SJCRH30 (cell line): ENCODE data around the gene MARK4. TPM values are rescaled to one million over a fixed set of nuclear protein-coding genes. Genes with fewer than 3 reads are reported as not detected.
A peak's percentile ranks its signal among the peaks of the same experiment; 100 is the strongest.
"Not testable (repeated sequence)": the region's sequence is repeated elsewhere in the genome, so short reads cannot be mapped to it uniquely, and the experiment has no call there.

ENCODE experiments used
- DNase-seq, 2 experiments: peaks; one replicate each; pipeline ENCODE4 v3.0.0-alpha.2; 2015 to 2020
- H3K27ac ChIP-seq: fragments of 250-450 bp; sonication (Bioruptor Pico); 2 replicates; pipeline ENCODE4 v1.5.1; 2020; ENCODE audit warnings: mild to moderate bottlenecking, moderate library complexity
- H3K27me3 ChIP-seq: fragments of 250-450 bp; sonication (Bioruptor Pico); 2 replicates; pipeline ENCODE4 v1.5.1; 2020; ENCODE audit warnings: mild to moderate bottlenecking, moderate library complexity
- H3K36me3 ChIP-seq: fragments of 250-450 bp; sonication (Bioruptor Pico); 2 replicates; pipeline ENCODE4 v1.5.1; 2020; ENCODE audit warnings: mild to moderate bottlenecking, moderate library complexity
- H3K4me1 ChIP-seq: fragments of 250-450 bp; sonication (Bioruptor Pico); 2 replicates; pipeline ENCODE4 v1.5.1; 2020; ENCODE audit warnings: mild to moderate bottlenecking, moderate library complexity
- H3K4me3 ChIP-seq: fragments of 250-450 bp; sonication (Bioruptor Pico); 2 replicates; pipeline ENCODE4 v1.5.1; 2020; ENCODE audit warnings: mild to moderate bottlenecking, moderate library complexity
- H3K9me3 ChIP-seq: fragments of 250-450 bp; sonication (Bioruptor Pico); replicated peaks from 2 replicates; pipeline ENCODE4 v1.5.1; 2020; ENCODE audit warnings: mild to moderate bottlenecking, moderate library complexity
- total RNA-seq: library from RNA; depleted of rRNA; stranded (reverse); fragments of >200 nt; shearing (Covaris generic); gene quantifications from 2 replicates; pipeline ENCODE4 v1.2.3, GENCODE V29; 2014

Gene MARK4
- total RNA-seq, 1 experiment from 2014 or later = 16.5 TPM

DNA sequence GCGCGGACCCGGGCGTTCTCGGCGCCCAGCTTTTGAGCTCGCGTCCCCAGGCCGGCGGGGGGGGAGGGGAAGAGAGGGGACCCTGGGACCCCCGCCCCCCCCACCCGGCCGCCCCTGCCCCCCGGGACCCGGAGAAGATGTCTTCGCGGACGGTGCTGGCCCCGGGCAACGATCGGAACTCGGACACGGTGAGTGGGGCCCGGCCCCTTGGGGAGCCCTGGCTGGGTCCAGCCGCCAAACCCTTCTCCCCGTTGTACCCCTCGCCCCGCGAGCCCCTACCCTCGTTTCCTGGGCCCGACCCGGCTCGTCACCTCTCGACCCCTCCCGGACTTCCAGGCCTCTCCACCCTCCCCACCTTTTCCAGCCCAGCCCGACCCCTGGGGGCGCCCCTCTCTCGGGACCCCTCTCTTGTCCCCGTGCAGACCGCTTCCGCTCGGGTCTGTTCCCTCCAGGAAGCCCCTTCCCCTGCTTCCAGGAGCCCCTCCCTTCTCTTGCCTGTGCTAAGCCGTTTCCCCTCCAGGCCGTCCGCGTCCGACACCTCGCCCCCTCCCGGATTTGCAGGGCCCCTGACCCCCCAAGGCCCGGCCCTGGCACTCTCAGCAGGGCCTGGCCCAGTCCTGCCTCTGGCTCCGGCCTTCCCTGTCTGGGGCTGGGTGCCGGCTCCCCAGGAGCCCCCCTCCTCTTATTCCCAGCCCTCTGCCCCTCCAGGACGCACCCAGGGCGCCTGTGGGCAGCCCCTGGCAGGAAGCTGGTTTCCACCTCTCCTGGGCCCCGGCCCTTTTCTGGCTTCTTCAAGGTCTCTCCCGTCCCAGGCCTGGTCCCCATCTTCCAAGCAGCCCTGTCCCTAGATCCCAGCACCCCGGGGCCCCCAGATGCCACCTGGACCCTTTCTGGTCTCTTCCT is 632 bp downstream of the MARK4 start:
- H3K27ac ChIP-seq = no peak overlapping the region
- DNase-seq = peak in 1 of 2 experiments; percentile 24

GRCh38 chr19:45253396-45254027 is 2.4 kb downstream of the MARK4 start:
- no peak overlapping the region for H3K4me3 ChIP-seq
- no peaks in the 10 kb centered on the region for H3K9me3 ChIP-seq
- no peak overlapping the region for H3K27ac ChIP-seq
- 0 out of 2 replicates have a peak, but pooled peaks cover 5% of the 10 kb centered on the region for H3K36me3 ChIP-seq
- no peaks in the 10 kb centered on the region for H3K4me1 ChIP-seq
- H3K27me3 ChIP-seq = no peaks in the 10 kb centered on the region
- no peak for DNase-seq

More for the DNA sequence above, 632 bp downstream of the MARK4 start:
- H3K9me3 ChIP-seq = no peaks in the 10 kb centered on the region
- no peaks in the 10 kb centered on the region for H3K4me1 ChIP-seq
- H3K27me3 ChIP-seq = peaks cover 4% of the 10 kb centered on the region; the same call in 1 of the 2 replicates
- H3K4me3 ChIP-seq = peak overlapping the region; percentile 91
- 0 out of 2 replicates have a peak, but pooled peaks cover 5% of the 10 kb centered on the region for H3K36me3 ChIP-seq

DNA sequence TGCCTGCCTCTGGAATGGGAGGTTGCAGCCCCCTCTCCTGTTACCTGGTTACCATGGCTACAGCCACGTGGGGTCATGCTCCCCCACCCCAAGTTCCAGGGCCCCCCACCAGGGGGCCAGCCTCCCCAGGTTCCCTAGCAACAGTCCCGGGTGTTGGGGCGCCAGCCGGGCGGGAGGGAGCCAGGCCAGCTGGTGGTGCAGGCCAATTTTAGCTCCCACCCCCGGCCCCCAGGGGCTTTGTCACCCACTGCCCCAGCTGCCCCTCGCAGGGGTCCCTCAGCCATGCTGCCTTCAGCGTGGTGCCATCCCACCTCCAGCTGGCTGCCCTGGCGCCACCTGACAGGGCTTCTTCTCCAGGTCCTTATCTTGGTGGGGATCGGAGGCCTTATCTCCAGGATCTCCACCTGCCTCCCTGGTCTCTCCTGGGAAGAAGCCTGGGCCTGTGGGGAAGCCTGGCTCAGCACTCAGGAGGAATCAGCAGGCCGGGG is 3.0 kb downstream of the MARK4 start:
- Histone ChIP-seq H3K27me3 (no peaks in the 10 kb centered on the region), H3K4me1 (no peaks in the 10 kb centered on the region), H3K27ac (no peak overlapping the region), H3K9me3 (no peaks in the 10 kb centered on the region), H3K36me3 (0 out of 2 replicates have a peak, but pooled peaks cover 5% of the 10 kb centered on the region), H3K4me3 (no peak overlapping the region)
- DNase-seq = no peak

- Histone ChIP-seq H3K36me3 (0 out of 2 replicates have a peak, but pooled peaks cover 5% of the 10 kb centered on the region), H3K9me3 (no peaks in the 10 kb centered on the region), H3K4me1 (no peaks in the 10 kb centered on the region), H3K4me3 (no peak overlapping the region), H3K27me3 (no peaks in the 10 kb centered on the region), H3K27ac (no peak overlapping the region)
- DNase-seq = no peak
These were observed 4.6 kb downstream of the MARK4 start for GRCh38 chr19:45255611-45256157.

- no peaks in the 10 kb centered on the region for H3K9me3 ChIP-seq
- H3K36me3 ChIP-seq = 0 out of 2 replicates have a peak, but pooled peaks cover 5% of the 10 kb centered on the region
- H3K27ac ChIP-seq = no peak overlapping the region
- DNase-seq = no peak
- no peaks in the 10 kb centered on the region for H3K27me3 ChIP-seq
- H3K4me3 ChIP-seq = no peak overlapping the region
- H3K4me1 ChIP-seq = no peaks in the 10 kb centered on the region
These were observed 5.8 kb downstream of the MARK4 start for GRCh38 chr19:45256836-45257235.

DNA sequence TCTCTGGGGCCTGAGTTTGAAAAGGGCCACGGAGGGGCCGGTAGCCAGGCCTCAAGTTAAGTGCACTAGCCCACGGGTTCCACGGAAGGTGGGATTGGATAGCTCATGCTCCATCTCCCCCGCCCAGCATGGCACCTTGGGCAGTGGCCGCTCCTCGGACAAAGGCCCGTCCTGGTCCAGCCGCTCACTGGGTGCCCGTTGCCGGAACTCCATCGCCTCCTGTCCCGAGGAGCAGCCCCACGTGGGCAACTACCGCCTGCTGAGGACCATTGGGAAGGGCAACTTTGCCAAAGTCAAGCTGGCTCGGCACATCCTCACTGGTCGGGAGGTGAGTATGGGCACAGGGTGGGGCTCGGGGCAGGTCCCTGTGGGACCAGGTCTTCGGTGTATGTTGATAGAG is 7.8 kb downstream of the MARK4 start:
- H3K4me3 ChIP-seq = no peak overlapping the region
- H3K27me3 ChIP-seq = no peaks in the 10 kb centered on the region
- H3K36me3 ChIP-seq = no peaks in the 10 kb centered on the region
- no peaks in the 10 kb centered on the region for H3K4me1 ChIP-seq
- DNase-seq = no peak
- no peaks in the 10 kb centered on the region for H3K9me3 ChIP-seq
- no peak overlapping the region for H3K27ac ChIP-seq

- Histone ChIP-seq H3K4me1 (no peaks in the 10 kb centered on the region), H3K9me3 (no peaks in the 10 kb centered on the region), H3K27me3 (no peaks in the 10 kb centered on the region), H3K36me3 (no peaks in the 10 kb centered on the region; the same call in 1 of the 2 replicates), H3K4me3 (no peak overlapping the region), H3K27ac (no peak overlapping the region)
- no peak for DNase-seq
These were observed 11.5 kb downstream of the MARK4 start for GRCh38 chr19:45262570-45262969.

- H3K36me3 ChIP-seq = no peaks in the 10 kb centered on the region; the same call in 1 of the 2 replicates
- no peaks in the 10 kb centered on the region for H3K27me3 ChIP-seq
- no peaks in the 10 kb centered on the region for H3K9me3 ChIP-seq
- no peak overlapping the region for H3K27ac ChIP-seq
- H3K4me3 ChIP-seq = no peak overlapping the region
- H3K4me1 ChIP-seq = no peaks in the 10 kb centered on the region
- no peak for DNase-seq
These were observed 11.9 kb downstream of the MARK4 start for GRCh38 chr19:45263013-45263412.

- H3K9me3 ChIP-seq = no peaks in the 10 kb centered on the region
- no peaks in the 10 kb centered on the region for H3K4me1 ChIP-seq
- H3K4me3 ChIP-seq = no peak overlapping the region
- DNase-seq = no peak
- no peaks in the 10 kb centered on the region for H3K27me3 ChIP-seq
- no peaks in the 10 kb centered on the region; the same call in 1 of the 2 replicates for H3K36me3 ChIP-seq
- H3K27ac ChIP-seq = no peak overlapping the region
These were observed 13.8 kb downstream of the MARK4 start for GRCh38 chr19:45264781-45265317.

DNA sequence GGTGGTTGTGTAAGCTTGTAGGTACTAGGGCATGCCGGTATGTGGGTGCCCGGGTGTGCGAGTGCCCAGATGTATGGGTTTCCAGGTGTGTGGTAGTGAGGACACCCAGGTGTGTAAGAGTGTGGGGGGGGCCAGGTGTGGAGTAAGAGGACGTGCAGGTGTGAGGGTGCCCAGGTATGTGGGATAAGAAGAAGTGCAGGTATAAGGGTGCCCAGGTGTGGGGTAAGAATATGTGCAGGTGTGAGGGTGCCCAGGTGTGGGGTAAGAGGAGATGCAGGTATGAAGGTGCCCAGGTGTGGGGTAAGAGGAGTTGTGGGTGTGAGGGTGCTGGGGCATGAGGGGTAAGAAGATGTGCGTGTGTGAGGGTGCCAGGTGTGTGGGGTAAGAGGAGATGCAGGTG is 14.3 kb downstream of the MARK4 start:
- Histone ChIP-seq H3K27ac (no peak overlapping the region), H3K27me3 (no peaks in the 10 kb centered on the region), H3K9me3 (no peaks in the 10 kb centered on the region), H3K36me3 (no peaks in the 10 kb centered on the region; the same call in 1 of the 2 replicates), H3K4me3 (no peak overlapping the region), H3K4me1 (no peaks in the 10 kb centered on the region)
- DNase-seq = no peak

DNA sequence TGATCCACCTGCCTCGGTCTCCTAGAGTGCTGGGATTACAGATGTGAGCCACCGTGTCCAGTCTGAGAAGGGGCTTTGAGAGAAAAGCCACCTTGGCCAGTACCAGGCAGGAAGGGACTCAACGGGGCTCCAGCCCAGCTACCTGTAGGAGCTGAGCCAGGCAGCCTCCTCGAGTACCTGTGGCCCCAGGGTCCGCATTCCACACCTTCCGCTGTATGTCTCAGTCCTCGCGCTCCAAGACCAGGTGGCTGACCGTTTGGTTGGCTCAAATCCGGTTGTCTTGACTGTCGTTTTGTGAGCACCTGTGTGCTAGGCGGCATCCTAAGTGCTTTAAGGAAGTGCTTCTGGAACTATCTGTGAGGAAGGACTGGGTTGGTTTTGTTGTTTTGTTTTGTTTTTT is 16.2 kb downstream of the MARK4 start:
- no peaks in the 10 kb centered on the region for H3K27me3 ChIP-seq
- H3K4me1 ChIP-seq = no peaks in the 10 kb centered on the region
- DNase-seq = no peak
- no peak overlapping the region for H3K4me3 ChIP-seq
- H3K36me3 ChIP-seq = no peaks in the 10 kb centered on the region; the same call in 1 of the 2 replicates
- H3K9me3 ChIP-seq = no peaks in the 10 kb centered on the region
- H3K27ac ChIP-seq = no peak overlapping the region

- not testable (repeated sequence) for H3K36me3 ChIP-seq
These were observed 18.9 kb downstream of the MARK4 start for GRCh38 chr19:45269939-45270338.

GRCh38 chr19:45271098-45271734 is 20.1 kb downstream of the MARK4 start:
- Histone ChIP-seq H3K36me3 (no peaks in the 10 kb centered on the region; the same call in 1 of the 2 replicates), H3K4me1 (no peaks in the 10 kb centered on the region; the same call in 1 of the 2 replicates), H3K4me3 (no peak overlapping the region), H3K27me3 (no peaks in the 10 kb centered on the region), H3K27ac (no peak overlapping the region), H3K9me3 (no peaks in the 10 kb centered on the region)
- no peak for DNase-seq

More at GRCh38 chr19:45269939-45270338, 18.9 kb downstream of the MARK4 start:
- not testable (repeated sequence) for H3K27ac ChIP-seq, H3K4me1 ChIP-seq, DNase-seq, H3K9me3 ChIP-seq, H3K27me3 ChIP-seq, H3K4me3 ChIP-seq

- H3K9me3 ChIP-seq = no peaks in the 10 kb centered on the region
- no peak for DNase-seq
- no peaks in the 10 kb centered on the region; the same call in 1 of the 2 replicates for H3K36me3 ChIP-seq
- H3K4me3 ChIP-seq = no peak overlapping the region
- H3K27ac ChIP-seq = no peak overlapping the region
- no peaks in the 10 kb centered on the region for H3K27me3 ChIP-seq
- no peaks in the 10 kb centered on the region; the same call in 1 of the 2 replicates for H3K4me1 ChIP-seq
These were observed 20.7 kb downstream of the MARK4 start for GRCh38 chr19:45271735-45272108.
